NCI-H146 treated with DMSO at 0.1 percent for 48 hours (cell line): ENCODE measurements around the gene ARID2.

Experiments
- DNase-seq: peaks from one replicate; lab custom pipeline; 2025; ENCODE audit not compliant: unreplicated experiment; lab: John Stamatoyannopoulos, UW

ARID2 gene

DNA sequence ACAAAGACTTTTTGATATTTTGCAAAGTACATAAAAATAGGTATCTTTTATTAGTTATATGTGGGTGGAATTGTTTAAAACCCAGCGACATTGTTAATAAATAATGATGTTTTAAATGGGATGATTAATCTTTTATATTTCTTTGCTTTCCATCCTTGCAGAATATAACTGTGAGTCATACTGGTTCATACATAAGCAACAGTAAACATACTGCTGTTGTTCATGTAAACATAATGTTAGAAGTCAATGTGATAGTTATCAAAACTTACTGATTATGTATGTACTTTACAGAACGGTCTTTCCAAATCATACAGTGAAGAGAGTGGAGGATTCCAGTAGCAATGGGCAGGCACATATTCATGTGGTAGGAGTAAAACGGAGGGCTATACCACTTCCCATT lies 119.8 kb downstream of the ARID2 start:
- no peak for DNase-seq

- no peak for DNase-seq
Observed at GRCh38 chr12:45850302-45850701, 120.8 kb downstream of the ARID2 start.

- DNase-seq, result no peak
Observed at GRCh38 chr12:45852508-45852907, 123.0 kb downstream of the ARID2 start.

DNA sequence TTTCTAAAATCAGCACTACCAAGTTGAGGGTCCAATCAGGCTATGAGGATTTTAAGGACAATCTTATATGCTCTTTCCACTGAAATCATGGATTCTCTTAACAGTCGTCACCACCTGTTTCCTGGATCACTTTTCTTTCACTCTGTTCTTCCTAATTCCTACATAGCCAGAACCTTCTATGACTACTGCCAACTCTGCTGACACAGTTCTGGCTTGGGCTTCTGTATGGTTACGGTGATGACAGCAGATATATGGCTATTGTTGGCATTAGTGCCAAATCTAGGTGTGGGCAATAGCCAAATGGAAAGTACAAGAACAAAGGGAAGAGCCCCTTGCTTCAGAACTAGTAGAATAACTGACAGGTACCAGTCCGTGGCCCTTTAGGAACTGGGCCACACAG lies 124.0 kb downstream of the ARID2 start:
- DNase-seq, result no peak

GRCh38 chr12:45863332-45863731 lies 133.8 kb downstream of the ARID2 start:
- DNase-seq, result no peak

DNA sequence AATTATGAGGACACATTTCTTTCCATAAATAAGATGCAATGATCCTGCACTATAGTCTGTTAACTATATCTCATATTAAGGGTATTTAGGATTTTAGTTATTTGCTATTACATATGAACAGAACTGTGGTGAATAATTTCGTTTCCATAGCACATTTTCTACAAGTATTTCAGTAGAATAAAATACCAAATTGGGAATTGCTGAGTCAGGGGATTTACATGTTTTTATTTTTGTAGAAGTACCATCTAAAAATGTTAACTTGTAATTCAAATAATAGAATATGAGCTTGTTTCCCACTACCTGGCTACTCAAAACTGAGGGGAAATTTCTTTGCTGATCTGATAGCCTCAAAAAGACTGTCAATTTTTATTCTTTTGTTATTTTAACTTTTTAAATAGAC lies 136.8 kb downstream of the ARID2 start:
- DNase-seq, result no peak

DNA sequence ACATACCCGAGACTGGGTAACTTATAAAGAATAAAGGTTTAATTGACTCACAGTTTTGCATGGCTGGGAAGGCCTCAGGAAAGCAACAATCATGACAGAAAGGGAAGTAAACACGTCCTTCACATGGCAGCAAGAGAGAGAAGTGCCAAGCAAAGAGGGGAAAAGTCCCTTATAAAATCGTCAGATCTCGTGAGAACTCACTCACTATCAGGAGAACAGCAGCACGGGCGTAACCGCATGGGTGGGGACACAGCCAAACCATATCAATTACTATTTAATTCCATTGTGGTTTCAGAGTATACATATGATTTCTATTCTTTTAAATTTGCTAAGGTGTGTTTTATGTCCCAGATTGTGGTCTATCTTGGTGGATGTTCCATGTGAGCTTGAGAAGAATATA lies 142.9 kb downstream of the ARID2 start:
- DNase-seq, result no peak

GRCh38 chr12:45877069-45877468 lies 147.6 kb downstream of the ARID2 start:
- DNase-seq, result no peak

- DNase-seq, result no peak
Observed at GRCh38 chr12:45878630-45879255, 149.2 kb downstream of the ARID2 start.

DNA sequence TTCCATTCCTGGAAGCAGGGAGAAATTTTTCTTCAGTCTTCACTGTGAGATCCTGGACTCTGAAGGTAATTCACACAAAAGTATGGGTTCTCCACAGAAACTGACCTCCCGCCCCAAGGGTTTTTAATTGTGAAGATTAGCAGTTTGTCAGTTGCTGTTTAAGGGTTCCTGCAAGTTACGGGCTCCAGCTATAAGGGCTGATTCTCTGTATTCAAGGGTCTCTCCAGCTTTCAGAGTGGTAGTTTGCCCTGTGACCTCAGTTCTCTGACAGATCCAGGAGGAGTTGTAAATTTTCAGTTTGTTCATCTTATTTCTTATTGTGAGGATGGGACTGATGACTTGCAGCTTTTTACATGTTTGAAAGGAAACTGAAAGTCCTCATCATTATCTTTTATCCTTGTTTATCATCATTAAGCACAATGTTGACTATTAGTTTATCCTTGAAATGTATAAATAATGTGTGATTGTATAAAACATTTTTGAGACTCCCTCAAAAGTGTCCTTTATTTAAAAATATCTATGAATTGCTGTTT lies 149.9 kb downstream of the ARID2 start:
- DNase-seq, result no peak

- no peak for DNase-seq
Observed at GRCh38 chr12:45880533-45880932, 151.0 kb downstream of the ARID2 start.

DNA sequence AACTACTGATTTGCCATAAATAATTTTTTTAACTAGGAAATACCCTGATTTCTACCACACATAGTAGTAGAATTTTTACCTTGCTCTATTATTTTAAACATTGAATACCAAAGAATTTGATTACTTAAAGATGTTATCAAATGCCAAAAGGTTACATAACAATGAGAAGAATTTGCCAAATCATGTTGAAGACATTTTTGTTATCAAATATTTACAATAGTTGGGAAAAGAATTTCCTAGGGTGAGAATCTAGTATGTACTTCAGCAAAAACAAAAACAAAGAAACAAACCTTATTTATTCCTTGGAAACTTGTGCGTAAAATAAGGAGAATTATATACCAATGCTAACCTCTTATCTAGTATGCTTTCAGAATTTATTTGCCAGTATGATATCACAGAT lies 153.7 kb downstream of the ARID2 start:
- DNase-seq, result no peak

DNA sequence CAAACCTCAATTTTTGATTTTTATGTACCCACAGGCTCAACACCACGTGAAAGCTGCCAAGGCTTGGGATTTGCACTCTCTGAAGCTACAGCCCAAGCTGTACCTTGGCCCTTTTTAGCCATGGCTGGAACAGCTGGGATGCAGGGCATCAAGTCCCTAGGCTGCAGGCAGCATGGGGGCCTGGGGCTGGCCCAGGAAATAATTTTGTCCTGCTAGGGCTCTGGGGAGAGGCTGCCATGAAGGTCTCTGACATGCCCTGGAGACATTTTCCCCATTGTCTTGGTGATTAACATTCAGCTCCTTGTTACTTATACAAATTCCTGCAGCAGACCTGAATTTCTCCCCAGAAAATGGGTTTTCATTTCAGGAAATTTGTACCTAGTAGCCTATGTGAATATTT lies 157.2 kb downstream of the ARID2 start:
- DNase-seq, result no peak

DNA sequence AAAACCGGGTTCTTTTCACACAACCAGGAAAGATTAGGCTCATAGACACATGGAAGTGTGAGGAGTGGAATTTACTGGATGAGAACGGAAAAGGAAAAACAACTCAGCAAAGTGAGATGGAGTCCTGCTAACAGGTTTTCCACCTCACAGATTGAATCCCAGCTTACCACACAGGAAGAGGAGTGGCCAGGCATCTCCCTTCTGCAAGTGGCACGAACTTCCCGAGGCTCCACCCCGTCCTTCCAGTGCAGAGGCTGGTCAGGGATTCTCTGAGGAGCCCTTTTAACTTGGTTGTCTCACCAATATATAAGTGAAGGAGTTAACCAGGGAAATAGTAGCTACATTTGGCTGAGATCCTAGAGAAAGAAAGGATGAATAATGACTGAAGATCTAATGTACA lies 158.0 kb downstream of the ARID2 start:
- DNase-seq, result no peak

DNA sequence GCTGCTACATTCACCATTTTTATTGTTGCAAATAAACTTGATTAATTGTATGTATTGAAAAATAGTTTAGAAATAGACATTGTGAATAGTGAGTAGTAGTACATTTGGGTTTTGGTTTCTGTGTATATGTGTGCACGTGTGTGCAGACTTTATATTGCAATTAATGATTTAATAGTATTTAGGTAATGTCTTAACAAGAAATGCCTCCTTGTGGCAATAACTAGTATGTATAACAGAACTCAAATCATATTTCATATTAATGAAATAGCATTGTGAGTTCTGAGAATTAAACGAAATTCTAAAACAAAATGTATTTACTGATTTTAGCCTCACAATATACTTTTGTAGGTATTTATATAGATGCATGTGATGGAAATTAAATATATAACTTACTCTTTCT lies 160.8 kb downstream of the ARID2 start:
- no peak for DNase-seq

- no peak for DNase-seq
Observed at GRCh38 chr12:45893240-45893639, 163.7 kb downstream of the ARID2 start.

DNA sequence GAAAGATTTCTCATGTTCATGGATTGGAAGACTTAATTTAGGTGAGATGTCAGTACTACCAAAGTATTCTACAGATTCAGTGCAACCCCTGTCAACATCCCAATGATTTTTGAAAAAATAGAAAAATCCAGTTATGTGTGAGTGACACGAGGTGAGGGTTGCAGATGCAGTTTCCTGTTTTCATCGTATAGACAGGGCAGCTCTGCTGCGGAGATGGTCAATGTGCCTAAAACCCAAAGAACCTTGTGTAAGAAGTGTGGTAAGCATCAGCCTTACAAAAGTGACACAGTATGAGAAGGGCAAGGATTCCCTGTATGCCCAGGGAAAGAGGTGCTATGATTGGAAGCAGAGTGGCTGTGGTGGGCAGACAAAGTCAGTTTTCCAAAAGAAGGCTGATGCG lies 166.5 kb downstream of the ARID2 start:
- no peak for DNase-seq

DNA sequence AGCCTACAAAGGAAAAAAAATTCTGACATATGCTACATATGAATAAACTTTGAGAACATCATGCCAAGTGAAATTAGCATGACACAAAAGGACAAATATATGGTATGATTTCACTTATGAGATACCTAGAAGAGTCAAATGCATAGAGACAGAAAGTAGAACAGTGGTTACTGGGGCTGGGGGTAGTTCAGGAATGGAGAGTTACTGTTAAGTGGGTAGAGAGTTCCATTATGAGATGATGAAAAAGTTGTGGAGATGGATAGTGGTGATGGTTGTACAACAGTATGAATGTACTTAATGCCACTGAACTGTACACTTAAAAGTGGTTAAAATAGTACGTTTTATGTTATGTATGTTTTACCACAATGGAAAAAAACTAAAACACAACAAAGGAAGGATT lies 168.6 kb downstream of the ARID2 start:
- no peak for DNase-seq

DNA sequence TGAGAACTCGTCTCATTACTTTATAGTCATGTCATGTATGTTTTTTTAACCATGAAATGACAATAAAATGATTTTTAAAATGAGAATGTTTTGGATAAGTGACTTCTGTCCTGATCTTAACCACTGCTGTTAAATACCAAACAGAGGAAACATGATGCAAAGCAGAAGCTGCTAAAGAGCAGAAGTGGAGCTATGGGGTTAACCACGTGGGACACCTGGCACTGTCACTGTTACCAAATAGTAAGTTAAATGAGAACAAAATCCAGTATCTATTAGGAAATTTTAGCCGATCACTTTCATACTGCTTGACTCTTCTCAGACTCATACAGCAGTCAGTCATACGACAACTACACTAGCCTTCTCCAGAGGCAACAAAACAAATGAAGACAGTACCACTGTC lies 178.4 kb downstream of the ARID2 start:
- no peak for DNase-seq

DNA sequence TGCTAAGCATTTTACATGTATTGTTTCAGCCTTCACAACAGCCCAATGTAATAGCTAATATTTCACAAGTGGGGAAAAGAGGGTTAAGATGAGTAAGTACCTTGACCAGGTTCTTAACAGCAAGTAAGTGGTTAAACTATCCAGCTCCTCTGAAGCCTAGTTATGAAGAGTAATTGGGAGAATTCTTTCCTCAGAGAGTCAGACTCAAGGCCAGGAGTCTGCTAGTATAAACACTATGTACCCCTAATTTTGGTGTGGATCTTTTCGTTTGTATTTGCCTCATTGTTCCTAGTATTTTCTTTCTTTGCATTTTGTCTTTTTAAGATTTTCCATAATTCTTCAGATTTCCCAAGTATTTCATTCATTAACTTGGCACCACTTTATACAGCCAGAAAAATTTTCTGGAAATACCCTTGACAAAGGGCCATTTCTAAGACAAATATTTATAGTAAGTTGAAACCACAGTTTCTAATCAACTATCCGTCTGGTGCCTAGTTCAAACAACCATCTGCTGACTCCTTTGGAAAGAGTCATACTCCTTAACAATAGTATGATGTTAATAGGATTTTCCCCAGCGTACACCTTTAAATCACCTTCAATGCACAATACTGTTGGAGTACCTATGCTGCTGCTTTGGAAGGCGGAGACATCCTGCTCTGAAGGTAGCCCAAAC lies 179.7 kb downstream of the ARID2 start:
- DNase-seq, result peak; percentile 43

- peak; percentile 23 for DNase-seq
Observed at GRCh38 chr12:45912774-45913173, 183.3 kb downstream of the ARID2 start.

GRCh38 chr12:45913631-45914030 lies 184.1 kb downstream of the ARID2 start:
- DNase-seq, result no peak

GRCh38 chr12:45914090-45914489 lies 184.6 kb downstream of the ARID2 start:
- no peak for DNase-seq
